ENCODE data around the gene SMYD3. TPM values are rescaled to one million over a fixed set of nuclear protein-coding genes. Genes with fewer than 3 reads are reported as not detected.
A peak's percentile ranks its signal among the peaks of the same experiment; 100 is the strongest.

SMYD3 gene
- polyA plus RNA-seq, 1 donor from 2014 or later = 35.9 TPM

- Mint-ChIP-seq H3K27me3 (no peaks in the 10 kb centered on the region), H3K4me1 (peaks cover 1 to 4% (median 4%) of the 10 kb centered on the region in 3 donors), H3K4me3 (no peak overlapping the region), H3K27ac (no peak overlapping the region), H3K36me3 (peaks cover 14% of the 10 kb centered on the region), H3K9me3 (peaks cover 2 to 7% (median 5%) of the 10 kb centered on the region in 3 donors)
Measured at GRCh38 chr1:245915841-245916240, 591.2 kb downstream of the SMYD3 start.

- Mint-ChIP-seq H3K27ac (no peak overlapping the region), H3K4me3 (no peak overlapping the region), H3K36me3 (peaks cover 13% of the 10 kb centered on the region), H3K27me3 (no peaks in the 10 kb centered on the region), H3K4me1 (peaks cover 0 to 1% (median 0%) of the 10 kb centered on the region in 3 donors), H3K9me3 (peaks cover under 1 to 5% (median 3%) of the 10 kb centered on the region in 3 donors)
Measured at GRCh38 chr1:245915406-245915805, 591.7 kb downstream of the SMYD3 start.

- Mint-ChIP-seq H3K9me3 (peaks cover 0 to 5% (median 0%) of the 10 kb centered on the region in 3 donors), H3K4me3 (no peak overlapping the region), H3K4me1 (peaks cover 0 to 4% (median 3%) of the 10 kb centered on the region in 3 donors), H3K36me3 (peaks cover 20% of the 10 kb centered on the region), H3K27ac (no peak overlapping the region), H3K27me3 (no peaks in the 10 kb centered on the region)
Measured at GRCh38 chr1:245908543-245908942, 598.5 kb downstream of the SMYD3 start.

- H3K4me1 Mint-ChIP-seq = peaks cover 4 to 9% (median 5%) of the 10 kb centered on the region in 3 donors
- peaks cover 19% of the 10 kb centered on the region for H3K36me3 Mint-ChIP-seq
- H3K4me3 Mint-ChIP-seq = no peak overlapping the region
- peaks cover 0 to 4% (median 0%) of the 10 kb centered on the region in 3 donors for H3K9me3 Mint-ChIP-seq
- peak overlapping the region in 1 of 3 donors; percentile 14 for H3K27ac Mint-ChIP-seq
- no peaks in the 10 kb centered on the region for H3K27me3 Mint-ChIP-seq
Measured at GRCh38 chr1:245906207-245906606, 600.9 kb downstream of the SMYD3 start.

GRCh38 chr1:245903851-245904250, 603.2 kb downstream of the SMYD3 start:
- peaks cover 0 to 4% (median 0%) of the 10 kb centered on the region in 3 donors for H3K9me3 Mint-ChIP-seq
- no peak overlapping the region for H3K4me3 Mint-ChIP-seq
- H3K36me3 Mint-ChIP-seq = peaks cover 22% of the 10 kb centered on the region
- peaks cover 8 to 19% (median 10%) of the 10 kb centered on the region in 3 donors for H3K4me1 Mint-ChIP-seq
- H3K27ac Mint-ChIP-seq = peak overlapping the region in 1 of 3 donors; percentile 63
- H3K27me3 Mint-ChIP-seq = no peaks in the 10 kb centered on the region

GRCh38 chr1:245901565-245901964, 605.5 kb downstream of the SMYD3 start:
- Mint-ChIP-seq H3K27me3 (no peaks in the 10 kb centered on the region), H3K9me3 (peaks cover 0 to 2% (median 0%) of the 10 kb centered on the region in 3 donors), H3K27ac (no peak overlapping the region), H3K4me1 (peaks cover 13 to 27% (median 20%) of the 10 kb centered on the region in 3 donors), H3K4me3 (no peak overlapping the region), H3K36me3 (peaks cover 21% of the 10 kb centered on the region)

GRCh38 chr1:245901037-245901436, 606.0 kb downstream of the SMYD3 start:
- H3K9me3 Mint-ChIP-seq = peaks cover 0 to 2% (median 0%) of the 10 kb centered on the region in 3 donors
- peaks cover 19 to 32% (median 24%) of the 10 kb centered on the region in 3 donors for H3K4me1 Mint-ChIP-seq
- H3K36me3 Mint-ChIP-seq = peaks cover 21% of the 10 kb centered on the region
- no peak overlapping the region for H3K4me3 Mint-ChIP-seq
- H3K27me3 Mint-ChIP-seq = no peaks in the 10 kb centered on the region
- H3K27ac Mint-ChIP-seq = no peak overlapping the region

- Mint-ChIP-seq H3K36me3 (peaks cover 14% of the 10 kb centered on the region), H3K9me3 (peaks cover under 1 to 4% (median 3%) of the 10 kb centered on the region in 3 donors), H3K27me3 (no peaks in the 10 kb centered on the region), H3K27ac (no peak overlapping the region), H3K4me1 (peaks cover 21 to 33% (median 30%) of the 10 kb centered on the region in 3 donors), H3K4me3 (no peak overlapping the region)
Measured at GRCh38 chr1:245898581-245898980, 608.5 kb downstream of the SMYD3 start.

GRCh38 chr1:245896258-245896657, 610.8 kb downstream of the SMYD3 start:
- Mint-ChIP-seq H3K36me3 (peaks cover 12% of the 10 kb centered on the region), H3K27ac (no peak overlapping the region), H3K4me3 (peak overlapping the region in 1 of 4 donors; percentile 23), H3K9me3 (peaks cover 5 to 12% (median 7%) of the 10 kb centered on the region in 3 donors), H3K4me1 (peaks cover 19 to 29% (median 26%) of the 10 kb centered on the region in 3 donors), H3K27me3 (no peaks in the 10 kb centered on the region)

GRCh38 chr1:245895455-245895959, 611.6 kb downstream of the SMYD3 start:
- no peak overlapping the region for H3K4me3 Mint-ChIP-seq
- no peak overlapping the region for H3K27ac Mint-ChIP-seq
- peaks cover 14 to 25% (median 20%) of the 10 kb centered on the region in 3 donors for H3K4me1 Mint-ChIP-seq
- H3K9me3 Mint-ChIP-seq = peaks cover 5 to 12% (median 7%) of the 10 kb centered on the region in 3 donors
- no peaks in the 10 kb centered on the region for H3K27me3 Mint-ChIP-seq
- peaks cover 12% of the 10 kb centered on the region for H3K36me3 Mint-ChIP-seq

- Mint-ChIP-seq H3K4me1 (peaks cover 14 to 25% (median 20%) of the 10 kb centered on the region in 3 donors), H3K27ac (no peak overlapping the region), H3K4me3 (no peak overlapping the region), H3K9me3 (peaks cover 7 to 14% (median 9%) of the 10 kb centered on the region in 3 donors), H3K36me3 (peaks cover 12% of the 10 kb centered on the region), H3K27me3 (no peaks in the 10 kb centered on the region)
Measured at GRCh38 chr1:245894843-245895242, 612.2 kb downstream of the SMYD3 start.

GRCh38 chr1:245893025-245893424, 614.1 kb downstream of the SMYD3 start:
- Mint-ChIP-seq H3K27me3 (no peaks in the 10 kb centered on the region), H3K36me3 (peaks cover 11% of the 10 kb centered on the region), H3K4me3 (no peak overlapping the region), H3K27ac (no peak overlapping the region), H3K9me3 (peaks cover 7 to 18% (median 9%) of the 10 kb centered on the region in 3 donors), H3K4me1 (peaks cover 9 to 20% (median 11%) of the 10 kb centered on the region in 3 donors)

- peaks cover 10 to 21% (median 10%) of the 10 kb centered on the region in 3 donors for H3K9me3 Mint-ChIP-seq
- H3K4me1 Mint-ChIP-seq = no peaks in the 10 kb centered on the region
- no peak overlapping the region for H3K27ac Mint-ChIP-seq
- H3K27me3 Mint-ChIP-seq = no peaks in the 10 kb centered on the region
- peaks cover 24% of the 10 kb centered on the region for H3K36me3 Mint-ChIP-seq
- no peak overlapping the region for H3K4me3 Mint-ChIP-seq
Measured at GRCh38 chr1:245888809-245889208, 618.3 kb downstream of the SMYD3 start.

GRCh38 chr1:245887829-245888228, 619.2 kb downstream of the SMYD3 start:
- peaks cover 5 to 12% (median 6%) of the 10 kb centered on the region in 3 donors for H3K9me3 Mint-ChIP-seq
- H3K36me3 Mint-ChIP-seq = peaks cover 23% of the 10 kb centered on the region
- no peak overlapping the region for H3K4me3 Mint-ChIP-seq
- no peak overlapping the region for H3K27ac Mint-ChIP-seq
- H3K27me3 Mint-ChIP-seq = no peaks in the 10 kb centered on the region
- H3K4me1 Mint-ChIP-seq = no peaks in the 10 kb centered on the region

- H3K27me3 Mint-ChIP-seq = no peaks in the 10 kb centered on the region
- H3K9me3 Mint-ChIP-seq = peaks cover 2 to 3% (median 3%) of the 10 kb centered on the region in 3 donors
- H3K4me1 Mint-ChIP-seq = no peaks in the 10 kb centered on the region
- H3K4me3 Mint-ChIP-seq = no peak overlapping the region
- peaks cover 6% of the 10 kb centered on the region for H3K36me3 Mint-ChIP-seq
- no peak overlapping the region for H3K27ac Mint-ChIP-seq
Measured at GRCh38 chr1:245881767-245882391, 625.2 kb downstream of the SMYD3 start.
